Measurements from ENCODE around the gene TWNK. TPM values are rescaled to one million over a fixed set of nuclear protein-coding genes. Genes with fewer than 3 reads are reported as not detected.

TWNK gene
- total RNA-seq, 2 donors from 2014 or later: 4.6 to 11.4 TPM

DNA sequence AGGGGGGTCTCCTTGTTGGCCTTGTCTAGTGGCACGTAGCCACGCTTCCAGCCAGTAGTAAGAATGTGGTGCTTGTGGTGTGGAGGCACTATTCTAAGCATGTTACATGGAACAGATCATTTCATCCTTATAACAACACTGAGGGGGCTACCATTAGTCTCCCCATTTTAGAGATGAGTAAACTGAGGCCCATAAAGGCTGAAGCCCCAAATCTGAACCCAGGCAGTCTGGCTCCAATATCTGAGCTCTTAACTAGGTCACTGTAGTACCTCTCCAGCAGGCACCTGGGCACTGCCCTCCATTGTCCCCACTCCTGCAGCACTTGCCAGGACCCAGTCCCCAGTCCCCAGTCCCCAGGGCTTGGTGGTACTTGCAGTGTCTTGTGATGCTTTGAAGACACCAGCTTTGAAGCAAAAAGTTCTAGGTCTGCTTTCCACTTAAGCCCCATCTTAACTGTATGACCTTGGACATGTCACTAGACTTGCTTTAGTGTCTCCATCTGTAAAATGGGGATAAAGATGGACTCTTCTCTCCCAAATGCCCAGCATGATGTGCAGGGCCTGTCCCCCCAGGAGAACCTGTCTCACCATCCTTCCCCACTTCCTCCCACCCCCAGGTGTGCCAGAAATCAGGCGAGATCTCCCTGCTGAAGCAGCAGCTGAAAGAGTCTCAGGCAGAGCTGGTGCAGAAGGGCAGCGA is 18.7 kb downstream of the TWNK start:
- Histone ChIP-seq H3K36me3 (no peaks in the 10 kb centered on the region), H3K27ac (no peak overlapping the region), H3K4me1 (peaks cover 7% of the 10 kb centered on the region), H3K9ac (ENCODE audit: low read depth in 2 of 2, low read length in 2 of 2) (no peak overlapping the region), H3K9me3 (no peaks in the 10 kb centered on the region), H3K4me3 (no peak overlapping the region), H3K27me3 (no peaks in the 10 kb centered on the region)
- intact Hi-C loops (cut with DNase I): no loop called here
- no peak for DNase-seq
- TF ChIP-seq, protein P1, sequence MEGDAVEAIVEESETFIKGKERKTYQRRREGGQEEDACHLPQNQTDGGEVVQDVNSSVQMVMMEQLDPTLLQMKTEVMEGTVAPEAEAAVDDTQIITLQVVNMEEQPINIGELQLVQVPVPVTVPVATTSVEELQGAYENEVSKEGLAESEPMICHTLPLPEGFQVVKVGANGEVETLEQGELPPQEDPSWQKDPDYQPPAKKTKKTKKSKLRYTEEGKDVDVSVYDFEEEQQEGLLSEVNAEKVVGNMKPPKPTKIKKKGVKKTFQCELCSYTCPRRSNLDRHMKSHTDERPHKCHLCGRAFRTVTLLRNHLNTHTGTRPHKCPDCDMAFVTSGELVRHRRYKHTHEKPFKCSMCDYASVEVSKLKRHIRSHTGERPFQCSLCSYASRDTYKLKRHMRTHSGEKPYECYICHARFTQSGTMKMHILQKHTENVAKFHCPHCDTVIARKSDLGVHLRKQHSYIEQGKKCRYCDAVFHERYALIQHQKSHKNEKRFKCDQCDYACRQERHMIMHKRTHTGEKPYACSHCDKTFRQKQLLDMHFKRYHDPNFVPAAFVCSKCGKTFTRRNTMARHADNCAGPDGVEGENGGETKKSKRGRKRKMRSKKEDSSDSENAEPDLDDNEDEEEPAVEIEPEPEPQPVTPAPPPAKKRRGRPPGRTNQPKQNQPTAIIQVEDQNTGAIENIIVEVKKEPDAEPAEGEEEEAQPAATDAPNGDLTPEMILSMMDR (IDR thresholded peaks at IDR 0.05): no peak

DNA sequence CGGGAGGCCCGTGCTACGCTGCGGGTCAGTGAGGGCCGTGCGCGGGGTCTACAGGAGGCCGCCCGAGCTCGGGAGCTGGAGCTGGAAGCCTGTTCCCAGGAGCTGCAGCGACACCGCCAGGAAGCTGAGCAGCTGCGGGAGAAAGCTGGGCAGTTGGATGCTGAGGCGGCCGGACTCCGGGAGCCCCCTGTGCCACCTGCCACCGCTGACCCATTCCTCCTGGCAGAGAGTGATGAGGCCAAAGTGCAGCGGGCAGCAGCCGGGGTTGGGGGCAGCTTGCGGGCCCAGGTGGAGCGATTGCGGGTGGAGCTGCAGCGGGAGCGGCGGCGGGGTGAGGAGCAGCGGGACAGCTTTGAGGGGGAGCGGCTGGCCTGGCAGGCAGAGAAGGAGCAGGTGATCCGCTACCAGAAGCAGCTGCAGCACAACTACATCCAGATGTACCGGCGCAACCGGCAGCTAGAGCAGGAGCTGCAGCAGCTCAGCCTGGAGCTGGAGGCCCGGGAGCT is 19.3 kb downstream of the TWNK start:
- TF ChIP-seq, protein P1 (IDR thresholded peaks at IDR 0.05): no peak

DNA sequence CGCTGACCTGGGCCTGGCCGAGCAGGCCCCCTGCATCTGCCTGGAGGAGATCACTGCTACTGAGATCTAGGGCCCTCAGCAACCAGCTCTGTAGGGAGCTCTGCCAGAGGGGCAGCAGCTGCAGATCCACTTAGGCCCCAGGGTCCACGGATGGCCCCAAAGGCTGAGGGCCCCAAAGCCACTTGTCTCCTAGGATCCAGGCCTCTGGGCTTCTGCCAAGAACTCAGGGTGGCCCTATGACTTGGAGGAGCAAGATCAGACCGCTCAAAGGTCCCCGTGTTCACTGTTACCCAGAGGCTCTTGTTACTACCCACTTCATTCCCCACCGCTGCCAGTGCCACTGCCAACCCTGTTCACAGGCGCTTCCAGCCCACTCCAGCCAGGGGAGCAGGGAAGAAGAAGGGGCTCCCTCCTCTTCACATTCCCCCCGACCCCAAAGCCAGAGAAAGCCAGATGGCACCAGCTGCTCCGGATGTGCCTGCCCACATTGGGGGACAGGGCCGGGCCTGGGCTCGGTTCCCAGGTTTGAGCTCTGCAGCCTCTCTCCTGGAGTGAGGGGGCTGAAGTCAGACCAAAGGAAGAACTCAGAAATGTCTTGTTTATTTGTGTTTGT is 19.9 kb downstream of the TWNK start:
- TF ChIP-seq, protein P1 (IDR thresholded peaks at IDR 0.05): no peak

More for the DNA sequence above, 19.3 kb downstream of the TWNK start:
- no peak for DNase-seq
- no peaks in the 10 kb centered on the region for H3K27me3 ChIP-seq
- H3K27ac ChIP-seq: no peak overlapping the region
- H3K9ac ChIP-seq (ENCODE audit: low read depth in 2 of 2, low read length in 2 of 2): peak overlapping the region in 1 of 2 donors; percentile 12
- no peak overlapping the region for H3K4me3 ChIP-seq
- intact Hi-C loops (cut with DNase I): no loop called here
- peaks cover 5% of the 10 kb centered on the region for H3K4me1 ChIP-seq
- H3K36me3 ChIP-seq: no peaks in the 10 kb centered on the region
- no peaks in the 10 kb centered on the region for H3K9me3 ChIP-seq

DNA sequence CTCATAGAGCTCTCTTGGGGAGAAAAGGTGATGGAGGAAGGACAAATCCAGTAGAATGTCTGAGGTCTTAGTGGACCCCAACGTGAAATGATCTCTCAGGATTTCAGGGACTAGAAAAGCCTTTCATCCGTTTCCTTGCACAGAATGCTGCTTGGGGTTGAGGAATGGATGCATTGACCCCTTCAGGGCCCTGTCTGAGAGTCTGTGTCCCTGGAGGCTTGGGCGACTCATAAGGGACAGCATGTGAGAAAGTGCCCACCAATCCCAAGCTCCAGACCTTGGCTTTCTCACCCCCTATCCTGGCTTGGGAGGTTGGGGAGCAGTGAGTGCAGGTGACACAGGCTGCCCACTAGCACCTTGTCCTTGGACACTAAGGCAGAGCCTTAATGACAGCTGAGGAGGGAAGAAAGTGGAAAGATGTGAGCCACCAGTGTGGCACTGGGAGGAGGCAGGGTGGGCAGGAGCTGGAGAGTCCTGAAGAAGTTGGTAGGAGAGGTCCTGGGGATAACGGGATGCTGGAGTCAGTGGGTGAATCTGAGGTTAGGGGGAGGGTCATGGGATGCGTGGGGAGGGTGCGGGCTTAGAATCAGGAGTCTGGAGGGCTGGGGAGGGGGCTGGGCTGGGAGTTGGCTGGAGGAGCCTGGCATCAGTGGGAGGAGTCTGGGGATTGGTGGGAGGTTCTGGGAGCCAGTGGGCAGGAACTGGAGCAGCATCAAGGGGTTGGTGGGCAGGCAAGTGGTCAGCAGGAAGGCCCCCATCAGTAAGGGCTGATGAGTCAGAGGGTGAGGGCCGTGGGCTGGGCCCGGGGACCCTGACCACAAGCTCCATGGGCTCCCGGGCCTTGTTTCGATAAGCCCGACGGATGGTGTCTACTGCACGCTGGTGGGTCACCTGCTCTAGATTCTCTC is 20.8 kb downstream of the TWNK start:
- no peaks in the 10 kb centered on the region for H3K27me3 ChIP-seq
- H3K36me3 ChIP-seq: no peaks in the 10 kb centered on the region
- H3K27ac ChIP-seq: no peak overlapping the region
- no peak for DNase-seq
- peak overlapping the region in 1 of 2 donors; percentile 35 for H3K9ac ChIP-seq (ENCODE audit: low read depth in 2 of 2, low read length in 2 of 2)
- intact Hi-C loops (cut with DNase I): no loop called here
- H3K9me3 ChIP-seq: no peaks in the 10 kb centered on the region
- H3K4me3 ChIP-seq: no peak overlapping the region
- no peaks in the 10 kb centered on the region for H3K4me1 ChIP-seq
- TF ChIP-seq, protein P1 (IDR thresholded peaks at IDR 0.05): no peak

More for the DNA sequence above, 19.9 kb downstream of the TWNK start:
- Histone ChIP-seq H3K4me3 (no peak overlapping the region), H3K9me3 (no peaks in the 10 kb centered on the region), H3K9ac (ENCODE audit: low read depth in 2 of 2, low read length in 2 of 2) (no peak overlapping the region), H3K27ac (no peak overlapping the region), H3K4me1 (no peaks in the 10 kb centered on the region), H3K27me3 (no peaks in the 10 kb centered on the region), H3K36me3 (no peaks in the 10 kb centered on the region)
- no peak for DNase-seq
- intact Hi-C loops (cut with DNase I): no loop called here

DNA sequence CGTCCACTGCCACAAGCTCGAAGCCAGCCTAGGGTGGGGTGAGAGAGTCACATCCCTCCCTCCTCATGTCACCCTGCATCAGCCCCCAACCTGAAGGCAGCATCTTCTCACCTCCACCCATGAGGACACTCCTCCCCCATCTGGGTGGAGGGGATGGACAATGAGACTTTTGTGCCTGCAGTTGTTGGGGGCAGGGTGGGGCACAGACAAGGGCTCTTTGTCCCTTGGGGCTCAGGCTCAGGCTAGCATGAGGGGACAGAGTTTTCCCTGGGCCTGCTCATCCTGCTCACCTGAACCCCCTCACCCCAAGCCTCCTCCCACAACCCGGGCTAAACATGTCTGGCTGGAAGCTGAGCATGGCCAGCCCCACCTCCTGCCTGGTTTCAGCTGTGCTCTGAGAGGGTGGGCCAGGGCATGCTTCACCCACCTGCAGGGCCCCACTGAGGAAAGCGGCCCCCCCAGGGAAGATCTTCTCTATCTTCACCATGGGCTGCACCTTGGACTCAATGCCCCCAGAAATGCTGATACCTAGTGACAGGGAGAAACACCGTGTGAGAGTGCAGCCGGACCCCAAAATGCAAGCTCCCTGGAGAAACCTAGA is 21.6 kb downstream of the TWNK start:
- H3K36me3 ChIP-seq: no peaks in the 10 kb centered on the region
- H3K27me3 ChIP-seq: no peaks in the 10 kb centered on the region
- intact Hi-C loops (cut with DNase I): no loop called here
- no peak overlapping the region for H3K27ac ChIP-seq
- no peak overlapping the region for H3K4me3 ChIP-seq
- no peak for DNase-seq
- TF ChIP-seq, protein P1 (IDR thresholded peaks at IDR 0.05): no peak
- H3K4me1 ChIP-seq: no peaks in the 10 kb centered on the region
- no peak overlapping the region for H3K9ac ChIP-seq (ENCODE audit: low read depth in 2 of 2, low read length in 2 of 2)
- no peaks in the 10 kb centered on the region for H3K9me3 ChIP-seq

Data from colonic mucosa (tissue), 4 donors.